GM12891 (cell line): Measurements from ENCODE around the gene PIP4K2B.

Experiments
- PAX5 ChIP-seq: IDR thresholded peaks from 2 replicates; pipeline ENCODE4 v1.6.1; 2011; ENCODE audit warnings: low read length, moderate library complexity, mild to moderate bottlenecking; ENCODE audit not compliant: insufficient read depth, severe bottlenecking
- POLR2A ChIP-seq: IDR thresholded peaks from 2 replicates; pipeline ENCODE4 v1.6.1; 2011; ENCODE audit warnings: low read depth, low read length, control low read depth
- POLR2AphosphoS5 ChIP-seq: IDR thresholded peaks from 2 replicates; pipeline ENCODE4 v1.6.1; 2011; ENCODE audit warnings: low read depth, low read length, control low read depth
- POU2F2 ChIP-seq: IDR thresholded peaks from 2 replicates; pipeline ENCODE4 v1.6.1; 2011; ENCODE audit warnings: low read depth, mild to moderate bottlenecking, control low read depth, low read length, moderate library complexity
- SPI1 ChIP-seq: IDR thresholded peaks from 2 replicates; pipeline ENCODE4 v1.6.1; 2011; ENCODE audit warnings: low read depth, low read length, control low read depth
- TAF1 ChIP-seq: IDR thresholded peaks from 2 replicates; pipeline ENCODE4 v1.6.1; 2011; ENCODE audit warnings: low read depth, low read length, control low read depth

DNA sequence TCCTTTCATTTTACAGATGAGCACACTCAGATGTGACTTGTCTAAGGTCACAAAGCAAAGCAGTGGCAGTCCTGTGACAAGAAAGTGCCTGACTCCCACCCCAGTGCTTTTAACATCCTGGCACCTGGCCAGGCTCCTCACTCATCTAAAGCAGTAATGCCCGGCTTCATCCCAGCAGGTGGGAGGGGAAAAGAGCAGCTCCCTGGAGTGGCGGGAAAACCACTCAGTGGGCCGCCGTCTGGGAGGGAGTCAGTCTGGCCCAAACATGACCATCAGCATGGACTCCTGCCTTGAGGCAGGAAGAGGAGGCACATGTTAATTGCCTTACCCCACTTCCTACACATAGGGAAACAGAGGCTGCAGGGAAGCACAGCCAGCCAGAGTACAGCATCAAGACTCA lies 53.8 kb downstream of the PIP4K2B start:
- no peak for TF ChIP-seq POLR2A
- TF ChIP-seq POLR2AphosphoS5 = no peak
- no peak for TF ChIP-seq TAF1
- TF ChIP-seq PAX5 = no peak
- 0 out of 2 replicates have a peak, but pooled peaks have one; percentile 13 for TF ChIP-seq POU2F2
- TF ChIP-seq SPI1 = no peak
